GM23338 (cell line): ENCODE measurements around the gene EMID1. TPM values are rescaled to one million over a fixed set of nuclear protein-coding genes. Genes with fewer than 3 reads are reported as not detected.

Source experiments
- ATAC-seq: fragments of 200-7000 bp; cut with Tn5 transposase; 3 replicates; pipeline ENCODE4 v1.9.1; 2020
- DNase-seq: peaks from one replicate; pipeline ENCODE4 v3.0.0-alpha.2; 2015; ENCODE audit warnings: low spot score
- H2AFZ ChIP-seq: fragments of 200-600 bp; sonication (generic); 2 replicates; pipeline ENCODE4 v1.8.0; 2016; ENCODE audit warnings: antibody characterized with exemption, mild to moderate bottlenecking, moderate library complexity
- H3F3A ChIP-seq: fragments of 200-600 bp; sonication (generic); replicated peaks from 2 replicates; pipeline ENCODE4 v1.8.0; 2017; ENCODE audit warnings: antibody characterized with exemption, mixed run types, low read depth
- H3K27ac ChIP-seq: fragments of 200-600 bp; sonication (generic); 2 replicates; pipeline ENCODE4 v1.6.1; 2016; ENCODE audit warnings: low read depth
- H3K27me3 ChIP-seq: fragments of 200-600 bp; sonication (generic); 2 replicates; pipeline ENCODE4 v1.8.0; 2016; ENCODE audit warnings: mild to moderate bottlenecking, mixed run types, moderate library complexity; ENCODE audit not compliant: insufficient read depth
- H3K36me3 ChIP-seq: fragments of 200-600 bp; sonication (generic); 2 replicates; pipeline ENCODE4 v1.8.0; 2016; ENCODE audit warnings: mild to moderate bottlenecking; ENCODE audit not compliant: insufficient read depth
- H3K4me1 ChIP-seq: fragments of 200-600 bp; sonication (generic); 2 replicates; pipeline ENCODE4 v1.8.0; 2016; ENCODE audit warnings: mild to moderate bottlenecking, moderate library complexity; ENCODE audit not compliant: insufficient read depth
- H3K4me2 ChIP-seq: fragments of 200-600 bp; sonication (generic); 2 replicates; pipeline ENCODE4 v1.7.1; 2017; ENCODE audit warnings: mixed run types
- H3K4me3 ChIP-seq: fragments of 200-600 bp; sonication (generic); 2 replicates; pipeline ENCODE4 v1.6.1; 2016; ENCODE audit warnings: mixed run types
- H3K79me2 ChIP-seq: fragments of 200-600 bp; sonication (generic); replicated peaks from 2 replicates; pipeline ENCODE4 v1.8.0; 2017; ENCODE audit warnings: mild to moderate bottlenecking; ENCODE audit not compliant: insufficient read depth
- H3K9me2 ChIP-seq: fragments of 200-600 bp; sonication (generic); 2 replicates; pipeline ENCODE4 v1.8.0; 2017; ENCODE audit not compliant: insufficient read depth
- H4K20me1 ChIP-seq: fragments of 200-600 bp; sonication (generic); replicated peaks from 2 replicates; pipeline ENCODE4 v1.8.0; 2017; ENCODE audit warnings: mild to moderate bottlenecking; ENCODE audit not compliant: insufficient read depth
- H3K27ac Mint-ChIP-seq: 2 replicates; pipeline ENCODE4 v1.8.0; 2020; ENCODE audit warnings: inconsistent platforms, mild to moderate bottlenecking, moderate library complexity, mixed read lengths
- H3K27me3 Mint-ChIP-seq: 3 replicates; pipeline ENCODE4 v1.8.0; 2022; ENCODE audit warnings: low read depth, mild to moderate bottlenecking, moderate library complexity, mixed read lengths, inconsistent platforms; ENCODE audit not compliant: insufficient read depth, poor library complexity
- H3K36me3 Mint-ChIP-seq: 3 replicates; pipeline ENCODE4 v1.8.0; 2021; ENCODE audit warnings: low read depth, mild to moderate bottlenecking, inconsistent platforms, moderate library complexity, mixed read lengths
- H3K4me1 Mint-ChIP-seq: 3 replicates; pipeline ENCODE4 v1.8.0; 2020; ENCODE audit warnings: mild to moderate bottlenecking, inconsistent platforms, mixed read lengths
- H3K4me3 Mint-ChIP-seq: 3 replicates; pipeline ENCODE4 v1.8.0; 2021; ENCODE audit warnings: moderate library complexity, mild to moderate bottlenecking, inconsistent platforms, mixed read lengths
- H3K9me3 Mint-ChIP-seq: 3 replicates; pipeline ENCODE4 v1.8.0; 2020; ENCODE audit warnings: moderate library complexity, mild to moderate bottlenecking, inconsistent platforms, mixed read lengths
- EZH2 ChIP-seq: fragments of 200-600 bp; sonication (generic); IDR thresholded peaks from one replicate; pipeline ENCODE4 v1.8.0; 2017; ENCODE audit warnings: antibody characterized with exemption, mild to moderate bottlenecking, low read depth; ENCODE audit not compliant: unreplicated experiment
- JUNB ChIP-seq: IDR thresholded peaks from one replicate; pipeline ENCODE4 v1.6.1; 2016; ENCODE audit warnings: antibody characterized with exemption; ENCODE audit not compliant: unreplicated experiment
- STAT1 ChIP-seq: IDR thresholded peaks from one replicate; pipeline ENCODE4 v1.6.1; 2016; ENCODE audit warnings: antibody characterized with exemption; ENCODE audit not compliant: unreplicated experiment
- ZNF114 ChIP-seq: fragments of 250-450 bp; sonication (Bioruptor Pico); IDR thresholded peaks from 2 replicates; pipeline ENCODE4 v1.5.0; 2020; ENCODE audit warnings: mild to moderate bottlenecking, moderate library complexity
- ZNF331 ChIP-seq: fragments of 250-450 bp; sonication (Bioruptor Pico); IDR thresholded peaks from 2 replicates; pipeline ENCODE4 v1.5.0; 2020; ENCODE audit warnings: low read depth, mild to moderate bottlenecking, moderate library complexity
- polyA plus RNA-seq: library from polyadenylated mRNA; unstranded; fragments of >200 nt; fragmentation: Nextera tagmentation; extraction: Ambion mirVana; gene quantifications from 2 replicates; pipeline ENCODE4 v1.2.1, GENCODE V29; 2016
- total RNA-seq: library from RNA; depleted of rRNA; stranded (reverse); fragments of >200 nt; shearing (Covaris generic); gene quantifications from 2 replicates; pipeline ENCODE4 v1.2.3, GENCODE V29; 2014
- TF ChIP-seq, protein P1 (sequence below): IDR thresholded peaks from 2 replicates; pipeline ENCODE4 v1.6.1; 2016; ENCODE audit warnings: antibody characterized with exemption
- TF ChIP-seq, protein P2 (sequence below): fragments of 250-450 bp; sonication (Bioruptor Pico); IDR thresholded peaks from 2 replicates; pipeline ENCODE4 v1.5.0; 2020; ENCODE audit warnings: mild to moderate bottlenecking, moderate library complexity

Gene EMID1
- total and polyA plus RNA-seq, 2 experiments from 2014 or later = 3.0 to 13.4 TPM

DNA sequence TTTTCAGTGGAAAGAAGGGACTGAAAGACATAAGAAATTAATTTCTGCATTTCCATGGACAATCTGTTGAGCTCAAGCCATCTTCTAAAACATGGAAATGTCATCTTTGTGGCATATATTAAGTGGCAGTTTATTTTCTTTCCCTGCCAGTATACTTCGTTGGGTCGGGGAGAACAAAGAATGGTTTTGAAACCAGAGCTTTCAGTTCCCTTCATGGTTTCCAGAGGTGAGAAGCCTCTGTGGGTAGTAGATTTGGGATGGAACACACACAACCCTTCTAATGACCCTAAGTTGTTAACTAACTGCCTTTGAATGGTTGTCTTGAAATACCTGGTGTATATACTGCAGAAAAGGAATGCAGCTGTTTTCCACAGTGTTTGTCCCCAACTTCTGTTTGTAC is 83.1 kb downstream of the EMID1 start:
- no peak for DNase-seq

DNA sequence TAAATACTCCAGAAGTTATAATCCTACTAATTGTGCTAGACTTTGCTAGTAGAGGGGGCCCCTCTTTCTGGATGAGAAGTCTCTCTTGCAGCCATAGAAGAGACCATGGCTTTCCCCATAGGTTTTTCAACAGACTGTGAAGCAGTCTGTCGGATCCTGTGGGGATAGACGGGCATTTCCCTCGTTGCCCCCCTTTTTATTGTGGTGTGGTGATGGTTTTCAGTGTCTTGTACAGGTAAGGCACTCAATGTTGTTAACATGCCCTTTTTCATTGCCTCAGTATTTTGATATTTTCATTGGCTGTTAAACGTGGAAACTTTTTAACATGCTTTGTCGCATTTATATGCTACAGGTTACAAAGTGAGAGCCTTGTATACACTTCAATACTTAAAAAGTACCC is 84.4 kb downstream of the EMID1 start:
- no peaks in the 10 kb centered on the region for H3K9me2 ChIP-seq
- peaks cover 3% of the 10 kb centered on the region; the same call in 2 of the 3 replicates for H3K4me1 Mint-ChIP-seq
- H3K27me3 Mint-ChIP-seq = peaks cover 7% of the 10 kb centered on the region
- no peak overlapping the region for H3K4me3 ChIP-seq
- no peaks in the 10 kb centered on the region for H3K9me3 Mint-ChIP-seq
- peaks cover 28% of the 10 kb centered on the region for H3F3A ChIP-seq
- TF ChIP-seq, protein P1, sequence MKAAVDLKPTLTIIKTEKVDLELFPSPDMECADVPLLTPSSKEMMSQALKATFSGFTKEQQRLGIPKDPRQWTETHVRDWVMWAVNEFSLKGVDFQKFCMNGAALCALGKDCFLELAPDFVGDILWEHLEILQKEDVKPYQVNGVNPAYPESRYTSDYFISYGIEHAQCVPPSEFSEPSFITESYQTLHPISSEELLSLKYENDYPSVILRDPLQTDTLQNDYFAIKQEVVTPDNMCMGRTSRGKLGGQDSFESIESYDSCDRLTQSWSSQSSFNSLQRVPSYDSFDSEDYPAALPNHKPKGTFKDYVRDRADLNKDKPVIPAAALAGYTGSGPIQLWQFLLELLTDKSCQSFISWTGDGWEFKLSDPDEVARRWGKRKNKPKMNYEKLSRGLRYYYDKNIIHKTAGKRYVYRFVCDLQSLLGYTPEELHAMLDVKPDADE = no peak
- no peak for TF ChIP-seq JUNB
- no peak overlapping the region for H3K27ac ChIP-seq
- no peaks in the 10 kb centered on the region for H3K4me1 ChIP-seq
- DNase-seq (no peak), ATAC-seq (no peak)
- H4K20me1 ChIP-seq = peaks cover 67% of the 10 kb centered on the region
- H3K36me3 ChIP-seq = peaks cover 95% of the 10 kb centered on the region
- no peak overlapping the region for H2AFZ ChIP-seq
- H3K27ac Mint-ChIP-seq = no peak overlapping the region
- no peaks in the 10 kb centered on the region for H3K27me3 ChIP-seq
- peaks cover 84% of the 10 kb centered on the region for H3K79me2 ChIP-seq
- no peak overlapping the region for H3K4me3 Mint-ChIP-seq
- H3K4me2 ChIP-seq = no peak overlapping the region
- H3K36me3 Mint-ChIP-seq = peaks cover 97% of the 10 kb centered on the region

More for the DNA sequence above, 83.1 kb downstream of the EMID1 start:
- Histone ChIP-seq H2AFZ (no peak overlapping the region), H3K36me3 (peaks cover 95% of the 10 kb centered on the region), H3K27me3 (no peaks in the 10 kb centered on the region), H3K4me2 (no peak overlapping the region), H3F3A (peaks cover 28% of the 10 kb centered on the region), H4K20me1 (peaks cover 67% of the 10 kb centered on the region), H3K27ac (no peak overlapping the region), H3K4me3 (no peak overlapping the region), H3K9me2 (no peaks in the 10 kb centered on the region), H3K79me2 (peaks cover 94% of the 10 kb centered on the region), H3K4me1 (no peaks in the 10 kb centered on the region)
- no peak for TF ChIP-seq JUNB
- TF ChIP-seq STAT1 = no peak
- TF ChIP-seq, protein P1 = no peak
- no peak for TF ChIP-seq ZNF331 (CRISPR knock-in tag)
- Mint-ChIP-seq H3K27ac (no peak overlapping the region), H3K4me1 (peaks cover 3% of the 10 kb centered on the region; the same call in 2 of the 3 replicates), H3K9me3 (no peaks in the 10 kb centered on the region), H3K27me3 (peaks cover 7% of the 10 kb centered on the region), H3K36me3 (peaks cover 97% of the 10 kb centered on the region), H3K4me3 (no peak overlapping the region)
- no peak for ATAC-seq

DNA sequence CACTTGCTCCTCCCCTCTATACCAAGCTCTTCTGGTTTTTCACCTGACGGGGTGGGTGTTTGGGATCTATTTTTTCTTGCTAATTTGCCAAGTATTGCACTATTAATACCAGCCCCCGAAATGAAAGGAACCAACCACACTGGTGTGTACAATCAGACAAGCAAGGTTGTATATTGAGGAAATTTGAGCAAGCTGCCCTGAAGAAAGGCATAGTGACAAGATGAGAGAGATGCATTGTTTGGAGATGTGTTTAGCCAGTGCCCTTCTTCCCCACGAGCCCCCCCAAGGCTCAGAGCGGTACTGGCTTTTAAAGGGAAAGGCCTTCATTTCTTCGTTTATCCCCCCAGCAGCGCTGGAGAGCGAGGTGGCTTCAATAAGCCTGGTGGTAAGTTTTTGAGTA is 85.5 kb downstream of the EMID1 start:
- H3K4me1 ChIP-seq = no peaks in the 10 kb centered on the region
- DNase-seq (peak; percentile 28), ATAC-seq (peak; percentile 69)
- H3K27ac ChIP-seq = no peak overlapping the region
- H3K4me3 ChIP-seq = no peak overlapping the region
- H2AFZ ChIP-seq = no peak overlapping the region
- Mint-ChIP-seq H3K9me3 (no peaks in the 10 kb centered on the region), H3K27ac (no peak overlapping the region), H3K4me1 (peaks cover 3% of the 10 kb centered on the region; the same call in 2 of the 3 replicates), H3K36me3 (peaks cover 97% of the 10 kb centered on the region), H3K4me3 (no peak overlapping the region), H3K27me3 (peaks cover 7% of the 10 kb centered on the region)
- H3K36me3 ChIP-seq = peaks cover 95% of the 10 kb centered on the region
- H3K9me2 ChIP-seq = no peaks in the 10 kb centered on the region
- H3F3A ChIP-seq = peaks cover 40% of the 10 kb centered on the region
- H3K27me3 ChIP-seq = no peaks in the 10 kb centered on the region
- H3K79me2 ChIP-seq = peaks cover 77% of the 10 kb centered on the region
- peaks cover 67% of the 10 kb centered on the region for H4K20me1 ChIP-seq
- no peak overlapping the region for H3K4me2 ChIP-seq
- TF ChIP-seq, protein P2, sequence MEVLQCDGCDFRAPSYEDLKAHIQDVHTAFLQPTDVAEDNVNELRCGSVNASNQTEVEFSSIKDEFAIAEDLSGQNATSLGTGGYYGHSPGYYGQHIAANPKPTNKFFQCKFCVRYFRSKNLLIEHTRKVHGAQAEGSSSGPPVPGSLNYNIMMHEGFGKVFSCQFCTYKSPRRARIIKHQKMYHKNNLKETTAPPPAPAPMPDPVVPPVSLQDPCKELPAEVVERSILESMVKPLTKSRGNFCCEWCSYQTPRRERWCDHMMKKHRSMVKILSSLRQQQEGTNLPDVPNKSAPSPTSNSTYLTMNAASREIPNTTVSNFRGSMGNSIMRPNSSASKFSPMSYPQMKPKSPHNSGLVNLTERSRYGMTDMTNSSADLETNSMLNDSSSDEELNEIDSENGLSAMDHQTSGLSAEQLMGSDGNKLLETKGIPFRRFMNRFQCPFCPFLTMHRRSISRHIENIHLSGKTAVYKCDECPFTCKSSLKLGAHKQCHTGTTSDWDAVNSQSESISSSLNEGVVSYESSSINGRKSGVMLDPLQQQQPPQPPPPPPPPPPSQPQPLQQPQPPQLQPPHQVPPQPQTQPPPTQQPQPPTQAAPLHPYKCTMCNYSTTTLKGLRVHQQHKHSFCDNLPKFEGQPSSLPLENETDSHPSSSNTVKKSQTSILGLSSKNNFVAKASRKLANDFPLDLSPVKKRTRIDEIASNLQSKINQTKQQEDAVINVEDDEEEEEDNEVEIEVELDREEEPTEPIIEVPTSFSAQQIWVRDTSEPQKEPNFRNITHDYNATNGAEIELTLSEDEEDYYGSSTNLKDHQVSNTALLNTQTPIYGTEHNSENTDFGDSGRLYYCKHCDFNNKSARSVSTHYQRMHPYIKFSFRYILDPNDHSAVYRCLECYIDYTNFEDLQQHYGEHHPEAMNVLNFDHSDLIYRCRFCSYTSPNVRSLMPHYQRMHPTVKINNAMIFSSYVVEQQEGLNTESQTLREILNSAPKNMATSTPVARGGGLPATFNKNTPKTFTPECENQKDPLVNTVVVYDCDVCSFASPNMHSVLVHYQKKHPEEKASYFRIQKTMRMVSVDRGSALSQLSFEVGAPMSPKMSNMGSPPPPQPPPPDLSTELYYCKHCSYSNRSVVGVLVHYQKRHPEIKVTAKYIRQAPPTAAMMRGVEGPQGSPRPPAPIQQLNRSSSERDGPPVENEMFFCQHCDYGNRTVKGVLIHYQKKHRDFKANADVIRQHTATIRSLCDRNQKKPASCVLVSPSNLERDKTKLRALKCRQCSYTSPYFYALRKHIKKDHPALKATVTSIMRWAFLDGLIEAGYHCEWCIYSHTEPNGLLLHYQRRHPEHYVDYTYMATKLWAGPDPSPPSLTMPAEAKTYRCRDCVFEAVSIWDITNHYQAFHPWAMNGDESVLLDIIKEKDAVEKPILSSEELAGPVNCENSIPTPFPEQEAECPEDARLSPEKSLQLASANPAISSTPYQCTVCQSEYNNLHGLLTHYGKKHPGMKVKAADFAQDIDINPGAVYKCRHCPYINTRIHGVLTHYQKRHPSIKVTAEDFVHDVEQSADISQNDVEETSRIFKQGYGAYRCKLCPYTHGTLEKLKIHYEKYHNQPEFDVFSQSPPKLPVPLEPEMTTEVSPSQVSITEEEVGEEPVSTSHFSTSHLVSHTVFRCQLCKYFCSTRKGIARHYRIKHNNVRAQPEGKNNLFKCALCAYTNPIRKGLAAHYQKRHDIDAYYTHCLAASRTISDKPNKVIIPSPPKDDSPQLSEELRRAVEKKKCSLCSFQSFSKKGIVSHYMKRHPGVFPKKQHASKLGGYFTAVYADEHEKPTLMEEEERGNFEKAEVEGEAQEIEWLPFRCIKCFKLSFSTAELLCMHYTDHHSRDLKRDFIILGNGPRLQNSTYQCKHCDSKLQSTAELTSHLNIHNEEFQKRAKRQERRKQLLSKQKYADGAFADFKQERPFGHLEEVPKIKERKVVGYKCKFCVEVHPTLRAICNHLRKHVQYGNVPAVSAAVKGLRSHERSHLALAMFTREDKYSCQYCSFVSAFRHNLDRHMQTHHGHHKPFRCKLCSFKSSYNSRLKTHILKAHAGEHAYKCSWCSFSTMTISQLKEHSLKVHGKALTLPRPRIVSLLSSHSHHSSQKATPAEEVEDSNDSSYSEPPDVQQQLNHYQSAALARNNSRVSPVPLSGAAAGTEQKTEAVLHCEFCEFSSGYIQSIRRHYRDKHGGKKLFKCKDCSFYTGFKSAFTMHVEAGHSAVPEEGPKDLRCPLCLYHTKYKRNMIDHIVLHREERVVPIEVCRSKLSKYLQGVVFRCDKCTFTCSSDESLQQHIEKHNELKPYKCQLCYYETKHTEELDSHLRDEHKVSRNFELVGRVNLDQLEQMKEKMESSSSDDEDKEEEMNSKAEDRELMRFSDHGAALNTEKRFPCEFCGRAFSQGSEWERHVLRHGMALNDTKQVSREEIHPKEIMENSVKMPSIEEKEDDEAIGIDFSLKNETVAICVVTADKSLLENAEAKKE = no peak
- no peak for TF ChIP-seq ZNF114 (CRISPR knock-in tag)
- TF ChIP-seq EZH2 = no peak
- TF ChIP-seq JUNB = no peak
